Mesenteric fat pad (tissue), 1 donor: ENCODE measurements around the gene NPAT. TPM values are rescaled to one million over a fixed set of nuclear protein-coding genes. Genes with fewer than 3 reads are reported as not detected.

Experiments used
- total RNA-seq: library from RNA; stranded (reverse); fragmentation: NEBNext Ultra II Directional; extraction: Animal tissue kit (Norgen Biotek cat#: 25700); gene quantifications from one replicate; pipeline ENCODE4 v1.2.1, GENCODE V29; 2021
- donor health status: DM: yes; HTN: yes; CAD: no.

Gene NPAT
- total RNA-seq, 1 donor from 2014 or later = 12.1 TPM

Other genes with a start within 250 kb of the NPAT start
- gene CUL5, start 213.7 kb downstream of the NPAT start, total RNA-seq = 33.3 TPM
- 95.9 TPM for gene ACAT1, start 101.1 kb downstream of the NPAT start, total RNA-seq
- 54.5 TPM for gene ATM, start 429 bp upstream of the NPAT start, total RNA-seq
- gene C11orf65, start 244.9 kb upstream of the NPAT start, total RNA-seq = 0.32 TPM